ENCODE data around the gene KDM8.
"Not testable (repeated sequence)": the region's sequence is repeated elsewhere in the genome, so short reads cannot be mapped to it uniquely, and the experiment has no call there.

DNA sequence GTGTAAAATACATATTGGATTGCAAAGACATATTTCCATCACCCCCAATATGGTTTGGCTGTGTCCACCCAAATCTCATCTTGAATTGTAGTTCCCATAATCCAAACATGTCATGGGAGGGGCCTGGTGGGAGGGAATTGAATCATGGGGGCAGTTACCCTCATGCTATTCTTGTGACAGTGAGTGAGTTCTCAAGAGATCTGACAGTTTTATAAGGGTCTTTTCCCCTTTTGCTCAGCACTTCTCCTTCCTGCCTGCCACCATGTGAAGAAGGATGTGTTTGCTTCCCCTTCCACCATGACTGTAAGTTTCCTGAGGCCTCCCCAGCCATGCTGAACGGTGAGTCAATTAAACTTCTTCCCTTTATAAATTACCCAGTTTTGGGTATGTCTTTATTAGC lies 43.8 kb downstream of the KDM8 start:
- TF ChIP-seq, protein P1, sequence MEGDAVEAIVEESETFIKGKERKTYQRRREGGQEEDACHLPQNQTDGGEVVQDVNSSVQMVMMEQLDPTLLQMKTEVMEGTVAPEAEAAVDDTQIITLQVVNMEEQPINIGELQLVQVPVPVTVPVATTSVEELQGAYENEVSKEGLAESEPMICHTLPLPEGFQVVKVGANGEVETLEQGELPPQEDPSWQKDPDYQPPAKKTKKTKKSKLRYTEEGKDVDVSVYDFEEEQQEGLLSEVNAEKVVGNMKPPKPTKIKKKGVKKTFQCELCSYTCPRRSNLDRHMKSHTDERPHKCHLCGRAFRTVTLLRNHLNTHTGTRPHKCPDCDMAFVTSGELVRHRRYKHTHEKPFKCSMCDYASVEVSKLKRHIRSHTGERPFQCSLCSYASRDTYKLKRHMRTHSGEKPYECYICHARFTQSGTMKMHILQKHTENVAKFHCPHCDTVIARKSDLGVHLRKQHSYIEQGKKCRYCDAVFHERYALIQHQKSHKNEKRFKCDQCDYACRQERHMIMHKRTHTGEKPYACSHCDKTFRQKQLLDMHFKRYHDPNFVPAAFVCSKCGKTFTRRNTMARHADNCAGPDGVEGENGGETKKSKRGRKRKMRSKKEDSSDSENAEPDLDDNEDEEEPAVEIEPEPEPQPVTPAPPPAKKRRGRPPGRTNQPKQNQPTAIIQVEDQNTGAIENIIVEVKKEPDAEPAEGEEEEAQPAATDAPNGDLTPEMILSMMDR (IDR thresholded peaks at IDR 0.05; ENCODE audit: low read length) = not testable (repeated sequence)
- not testable (repeated sequence) for TF ChIP-seq EZH2 (optimal IDR thresholded peaks at IDR 0.05; ENCODE audit: low read depth, low read length)
